ENCODE measurements around the gene TAGAP. TPM values are rescaled to one million over a fixed set of nuclear protein-coding genes. Genes with fewer than 3 reads are reported as not detected.

TAGAP gene
- total and polyA plus RNA-seq, 9 of the 15 experiments (the other 6 are each of a cell fraction or from before 2014, with no cell fraction given): 0.07 TPM; not detected in 8

GRCh38 chr6:159042003-159042825, 2.6 kb downstream of the TAGAP start (continued):
- TF ChIP-seq SUPT5H (IDR thresholded peaks at IDR 0.05) (no peak), ZBTB1 (CRISPR knock-in tag; IDR thresholded peaks at IDR 0.05; ENCODE audit: borderline replicate concordance, low read depth) (no peak), ZNF76 (CRISPR knock-in tag; IDR thresholded peaks at IDR 0.05; ENCODE audit: borderline replicate concordance) (no peak), NFIC (IDR thresholded peaks at IDR 0.05) (no peak), SMAD1 (IDR thresholded peaks at IDR 0.05; ENCODE audit: low read depth, low read length, partially characterized antibody) (no peak), RAD21 (CRISPR knock-in tag; conservative IDR thresholded peaks at IDR 0.05 in 1 of 2, IDR thresholded peaks at IDR 0.05 in 1 of 2) (peak; percentile 76 to 87), EWSR1 (IDR thresholded peaks at IDR 0.05; ENCODE audit: borderline replicate concordance, low read depth, partially characterized antibody) (no peak), TRIM24 (IDR thresholded peaks at IDR 0.05) (no peak), NFE2 (IDR thresholded peaks at IDR 0.05; ENCODE audit: low read depth) (peak; percentile 58), MAFG (tag; conservative IDR thresholded peaks at IDR 0.05) (peak; percentile 56; the same call in 1 of the 2 replicates), ZNF134 (CRISPR knock-in tag; conservative IDR thresholded peaks at IDR 0.05) (no peak), CREM (IDR thresholded peaks at IDR 0.05; ENCODE audit: low read depth) (peak; percentile 50; the same call in 1 of the 2 replicates), ESRRA (IDR thresholded peaks at IDR 0.05; ENCODE audit: borderline replicate concordance, low read depth) (no peak), SREBF2 (CRISPR knock-in tag; IDR thresholded peaks at IDR 0.05) (no peak), HDAC1 (IDR thresholded peaks at IDR 0.05) (no peak), FOSL1 (tag; conservative IDR thresholded peaks at IDR 0.05) (no peak), PML (IDR thresholded peaks at IDR 0.05; ENCODE audit: low read length) (no peak), ZNF282 (CRISPR knock-in tag; IDR thresholded peaks at IDR 0.05) (no peak), ZNF175 (CRISPR knock-in tag; IDR thresholded peaks at IDR 0.05; ENCODE audit: low read depth) (no peak), ZFX (CRISPR knock-in tag; IDR thresholded peaks at IDR 0.05) (peak; percentile 52), PHTF2 (CRISPR knock-in tag; IDR thresholded peaks at IDR 0.05) (no peak)
- TF ChIP-seq, protein P1, sequence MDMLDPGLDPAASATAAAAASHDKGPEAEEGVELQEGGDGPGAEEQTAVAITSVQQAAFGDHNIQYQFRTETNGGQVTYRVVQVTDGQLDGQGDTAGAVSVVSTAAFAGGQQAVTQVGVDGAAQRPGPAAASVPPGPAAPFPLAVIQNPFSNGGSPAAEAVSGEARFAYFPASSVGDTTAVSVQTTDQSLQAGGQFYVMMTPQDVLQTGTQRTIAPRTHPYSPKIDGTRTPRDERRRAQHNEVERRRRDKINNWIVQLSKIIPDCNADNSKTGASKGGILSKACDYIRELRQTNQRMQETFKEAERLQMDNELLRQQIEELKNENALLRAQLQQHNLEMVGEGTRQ (CRISPR knock-in tag; IDR thresholded peaks at IDR 0.05): no peak
- TF ChIP-seq, protein P2, sequence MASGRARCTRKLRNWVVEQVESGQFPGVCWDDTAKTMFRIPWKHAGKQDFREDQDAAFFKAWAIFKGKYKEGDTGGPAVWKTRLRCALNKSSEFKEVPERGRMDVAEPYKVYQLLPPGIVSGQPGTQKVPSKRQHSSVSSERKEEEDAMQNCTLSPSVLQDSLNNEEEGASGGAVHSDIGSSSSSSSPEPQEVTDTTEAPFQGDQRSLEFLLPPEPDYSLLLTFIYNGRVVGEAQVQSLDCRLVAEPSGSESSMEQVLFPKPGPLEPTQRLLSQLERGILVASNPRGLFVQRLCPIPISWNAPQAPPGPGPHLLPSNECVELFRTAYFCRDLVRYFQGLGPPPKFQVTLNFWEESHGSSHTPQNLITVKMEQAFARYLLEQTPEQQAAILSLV (tag; IDR thresholded peaks at IDR 0.05): 0 out of 2 replicates have a peak, but pooled peaks have one; percentile 46
- TF ChIP-seq, protein P3, sequence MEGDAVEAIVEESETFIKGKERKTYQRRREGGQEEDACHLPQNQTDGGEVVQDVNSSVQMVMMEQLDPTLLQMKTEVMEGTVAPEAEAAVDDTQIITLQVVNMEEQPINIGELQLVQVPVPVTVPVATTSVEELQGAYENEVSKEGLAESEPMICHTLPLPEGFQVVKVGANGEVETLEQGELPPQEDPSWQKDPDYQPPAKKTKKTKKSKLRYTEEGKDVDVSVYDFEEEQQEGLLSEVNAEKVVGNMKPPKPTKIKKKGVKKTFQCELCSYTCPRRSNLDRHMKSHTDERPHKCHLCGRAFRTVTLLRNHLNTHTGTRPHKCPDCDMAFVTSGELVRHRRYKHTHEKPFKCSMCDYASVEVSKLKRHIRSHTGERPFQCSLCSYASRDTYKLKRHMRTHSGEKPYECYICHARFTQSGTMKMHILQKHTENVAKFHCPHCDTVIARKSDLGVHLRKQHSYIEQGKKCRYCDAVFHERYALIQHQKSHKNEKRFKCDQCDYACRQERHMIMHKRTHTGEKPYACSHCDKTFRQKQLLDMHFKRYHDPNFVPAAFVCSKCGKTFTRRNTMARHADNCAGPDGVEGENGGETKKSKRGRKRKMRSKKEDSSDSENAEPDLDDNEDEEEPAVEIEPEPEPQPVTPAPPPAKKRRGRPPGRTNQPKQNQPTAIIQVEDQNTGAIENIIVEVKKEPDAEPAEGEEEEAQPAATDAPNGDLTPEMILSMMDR (IDR thresholded peaks at IDR 0.05 in 2 of 3, conservative IDR thresholded peaks at IDR 0.05 in 1 of 3; ENCODE audit: insufficient read depth in 2 of 3, low read depth in 1 of 3, low read length in 3 of 3): peak; percentile 90 to 98 (median 97)
- TF ChIP-seq, protein P4, sequence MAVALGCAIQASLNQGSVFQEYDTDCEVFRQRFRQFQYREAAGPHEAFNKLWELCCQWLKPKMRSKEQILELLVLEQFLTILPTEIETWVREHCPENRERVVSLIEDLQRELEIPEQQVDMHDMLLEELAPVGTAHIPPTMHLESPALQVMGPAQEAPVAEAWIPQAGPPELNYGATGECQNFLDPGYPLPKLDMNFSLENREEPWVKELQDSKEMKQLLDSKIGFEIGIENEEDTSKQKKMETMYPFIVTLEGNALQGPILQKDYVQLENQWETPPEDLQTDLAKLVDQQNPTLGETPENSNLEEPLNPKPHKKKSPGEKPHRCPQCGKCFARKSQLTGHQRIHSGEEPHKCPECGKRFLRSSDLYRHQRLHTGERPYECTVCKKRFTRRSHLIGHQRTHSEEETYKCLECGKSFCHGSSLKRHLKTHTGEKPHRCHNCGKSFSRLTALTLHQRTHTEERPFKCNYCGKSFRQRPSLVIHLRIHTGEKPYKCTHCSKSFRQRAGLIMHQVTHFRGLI (CRISPR knock-in tag; IDR thresholded peaks at IDR 0.05): no peak
